Testis (tissue), 3 donors: ENCODE measurements around the gene METTL13. TPM values are rescaled to one million over a fixed set of nuclear protein-coding genes. Genes with fewer than 3 reads are reported as not detected.

ENCODE experiments used
- DNase-seq: peaks from one replicate; pipeline ENCODE4 v3.0.0-alpha.2; 2019
- H3K27ac ChIP-seq, 2 donors: fragments of 200-600 bp; sonication (generic); one replicate each; pipeline ENCODE4 v1.5.1; 2019
- H3K27me3 ChIP-seq: fragments of 200-600 bp; sonication (generic); one replicate; pipeline ENCODE4 v1.5.1; 2019
- H3K36me3 ChIP-seq: fragments of 200-600 bp; sonication (generic); one replicate; pipeline ENCODE4 v1.5.1; 2017; ENCODE audit warnings: low read depth; ENCODE audit errors: missing control alignments
- H3K4me1 ChIP-seq: fragments of 200-600 bp; sonication (generic); one replicate; pipeline ENCODE4 v1.5.1; 2019
- H3K4me3 ChIP-seq, 2 donors: fragments of 200-600 bp; sonication (generic); one replicate each; pipeline ENCODE4 v1.5.1; 2017 to 2019
- H3K9me3 ChIP-seq: fragments of 200-600 bp; sonication (generic); one replicate; pipeline ENCODE4 v1.5.1; 2017
- POLR2A ChIP-seq: fragments of 450-650 bp; IDR thresholded peaks from one replicate; pipeline ENCODE4 v1.6.1; 2017; ENCODE audit warnings: antibody characterized with exemption, mild to moderate bottlenecking, moderate library complexity
- WGBS, 2 donors: methylation state at CpG; one replicate each; pipeline ENCODE4 v1.1.5; 2018; 5-methylcytosine and 5-hydroxymethylcytosine counted together
- intact Hi-C: fragments of 100-400 bp; cut with DNase I; formaldehyde crosslinking; loops from one replicate; pipeline ENCODE4 v1.15.1; 2023; ENCODE audit warnings: low total_unique reads
- polyA plus RNA-seq: library from polyadenylated mRNA; stranded (reverse); fragments of 350-450 nt; fragmentation: Illumina TruSeq; extraction: RNeasy Lipid Tissue Mini Kit (QIAGEN cat#74804); gene quantifications from one replicate; pipeline ENCODE4 v1.2.3, GENCODE V29; 2014; ENCODE audit warnings: low read depth, low replicate concordance; ENCODE audit not compliant: insufficient read depth
- total RNA-seq, 2 donors: library from RNA; depleted of rRNA; stranded (reverse); fragments of >200 nt; gene quantifications; one replicate each; pipeline ENCODE4 v1.2.3, GENCODE V29; 2016
- TF ChIP-seq, protein P1 (sequence below), 3 experiments: fragments of 450-650 bp in 2 of 3; fragments of 200-600 bp in 1 of 3; sonication (generic) in 1 of 3; IDR thresholded peaks; one replicate each; pipeline ENCODE4 v1.5.1; 2016 to 2019; ENCODE audit warnings: antibody characterized with exemption in 3 of 3, mild to moderate bottlenecking in 2 of 3, moderate library complexity in 1 of 3

METTL13 gene
- total and polyA plus RNA-seq, 3 donors from 2014 or later = 47.2 to 50.3 (median 47.5) TPM

DNA sequence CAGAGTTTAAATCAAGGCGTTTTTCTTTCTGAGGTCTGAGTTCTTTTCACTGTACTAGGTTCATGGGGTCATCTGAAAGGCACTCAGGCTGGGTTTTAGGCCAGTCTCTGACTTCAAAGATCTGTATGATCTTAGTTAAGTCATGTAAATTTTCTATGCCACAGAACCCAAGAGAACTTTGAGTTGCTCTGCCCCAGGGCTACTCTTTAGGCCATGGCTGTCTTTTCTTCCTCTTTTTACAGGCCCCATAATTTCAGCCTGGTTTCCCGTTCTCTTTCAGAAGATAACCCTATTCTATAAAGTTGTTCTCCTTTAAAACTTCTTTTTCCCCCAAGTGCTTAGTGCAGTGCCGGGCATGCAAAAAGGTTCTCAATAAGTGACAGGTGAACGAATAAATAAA is 26.1 kb downstream of the METTL13 start:
- DNase-seq = no peak
- 90 to 91% methylated on average over 4 of the region's 4 CpGs for WGBS, 2 donors
- no peaks in the 10 kb centered on the region for H3K36me3 ChIP-seq
- H3K4me3 ChIP-seq = no peak overlapping the region
- TF ChIP-seq, protein P1, sequence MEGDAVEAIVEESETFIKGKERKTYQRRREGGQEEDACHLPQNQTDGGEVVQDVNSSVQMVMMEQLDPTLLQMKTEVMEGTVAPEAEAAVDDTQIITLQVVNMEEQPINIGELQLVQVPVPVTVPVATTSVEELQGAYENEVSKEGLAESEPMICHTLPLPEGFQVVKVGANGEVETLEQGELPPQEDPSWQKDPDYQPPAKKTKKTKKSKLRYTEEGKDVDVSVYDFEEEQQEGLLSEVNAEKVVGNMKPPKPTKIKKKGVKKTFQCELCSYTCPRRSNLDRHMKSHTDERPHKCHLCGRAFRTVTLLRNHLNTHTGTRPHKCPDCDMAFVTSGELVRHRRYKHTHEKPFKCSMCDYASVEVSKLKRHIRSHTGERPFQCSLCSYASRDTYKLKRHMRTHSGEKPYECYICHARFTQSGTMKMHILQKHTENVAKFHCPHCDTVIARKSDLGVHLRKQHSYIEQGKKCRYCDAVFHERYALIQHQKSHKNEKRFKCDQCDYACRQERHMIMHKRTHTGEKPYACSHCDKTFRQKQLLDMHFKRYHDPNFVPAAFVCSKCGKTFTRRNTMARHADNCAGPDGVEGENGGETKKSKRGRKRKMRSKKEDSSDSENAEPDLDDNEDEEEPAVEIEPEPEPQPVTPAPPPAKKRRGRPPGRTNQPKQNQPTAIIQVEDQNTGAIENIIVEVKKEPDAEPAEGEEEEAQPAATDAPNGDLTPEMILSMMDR (IDR thresholded peaks at IDR 0.05) = no peak
- TF ChIP-seq POLR2A = no peak
- H3K27me3 ChIP-seq = no peaks in the 10 kb centered on the region
- H3K9me3 ChIP-seq = no peaks in the 10 kb centered on the region
- no peaks in the 10 kb centered on the region for H3K4me1 ChIP-seq
- intact Hi-C loops = no loop called here
- H3K27ac ChIP-seq = no peak overlapping the region

DNA sequence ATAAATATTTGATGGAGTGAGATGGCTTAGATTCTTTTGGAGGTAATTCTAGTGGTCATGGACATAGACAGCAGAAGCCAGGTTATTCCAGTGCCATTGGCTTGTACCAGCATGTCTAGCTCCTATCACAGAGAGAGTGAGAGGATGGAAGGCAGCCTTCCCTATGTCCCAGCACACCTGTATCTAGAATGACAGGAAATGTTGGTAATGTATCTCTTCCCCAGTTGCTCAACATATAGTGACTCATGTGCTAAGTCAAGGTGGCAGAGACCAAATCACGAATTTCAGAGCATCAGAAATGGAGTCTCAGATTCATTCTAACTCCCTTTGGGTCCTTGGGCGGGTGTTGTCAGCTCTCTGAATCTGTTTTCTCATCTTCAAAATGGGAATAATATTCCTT is 28.4 kb downstream of the METTL13 start:
- intact Hi-C loops = no loop called here

DNA sequence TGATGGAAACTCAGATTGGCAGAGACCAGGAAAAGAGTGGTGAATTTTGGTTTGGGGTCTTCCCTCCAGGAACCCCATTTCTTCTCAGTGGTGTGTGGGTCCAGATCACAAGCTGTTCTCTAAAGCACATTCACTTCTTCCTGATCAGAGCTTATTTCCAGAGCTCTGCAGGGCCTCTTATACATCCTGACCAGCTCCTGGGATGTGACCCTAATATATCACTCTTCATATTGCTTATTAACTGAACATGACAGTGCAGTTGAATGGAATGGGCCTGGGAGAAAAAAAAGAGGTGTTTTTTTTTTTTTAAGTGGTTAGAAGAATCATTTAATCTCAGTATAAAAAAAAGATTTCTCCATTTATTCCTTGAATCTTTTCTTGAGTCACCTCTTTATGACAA is 30.2 kb downstream of the METTL13 start:
- DNase-seq = no peak
- H3K4me1 ChIP-seq = no peaks in the 10 kb centered on the region
- no peaks in the 10 kb centered on the region for H3K27me3 ChIP-seq
- no peak overlapping the region for H3K27ac ChIP-seq
- intact Hi-C loops = no loop called here
- no peak overlapping the region for H3K4me3 ChIP-seq
- H3K9me3 ChIP-seq = no peaks in the 10 kb centered on the region
- TF ChIP-seq POLR2A = no peak
- TF ChIP-seq, protein P1 (IDR thresholded peaks at IDR 0.05) = no peak
- no peaks in the 10 kb centered on the region for H3K36me3 ChIP-seq

More for the DNA sequence above, 28.4 kb downstream of the METTL13 start:
- no peaks in the 10 kb centered on the region for H3K36me3 ChIP-seq
- no peak for TF ChIP-seq POLR2A
- TF ChIP-seq, protein P1 (IDR thresholded peaks at IDR 0.05) = no peak
- H3K9me3 ChIP-seq = no peaks in the 10 kb centered on the region
- H3K4me3 ChIP-seq = no peak overlapping the region
- DNase-seq = no peak
- H3K4me1 ChIP-seq = no peaks in the 10 kb centered on the region
- 92% methylated on average over 2 of the region's 2 CpGs for WGBS, 2 donors
- H3K27me3 ChIP-seq = no peaks in the 10 kb centered on the region
- H3K27ac ChIP-seq = no peak overlapping the region

DNA sequence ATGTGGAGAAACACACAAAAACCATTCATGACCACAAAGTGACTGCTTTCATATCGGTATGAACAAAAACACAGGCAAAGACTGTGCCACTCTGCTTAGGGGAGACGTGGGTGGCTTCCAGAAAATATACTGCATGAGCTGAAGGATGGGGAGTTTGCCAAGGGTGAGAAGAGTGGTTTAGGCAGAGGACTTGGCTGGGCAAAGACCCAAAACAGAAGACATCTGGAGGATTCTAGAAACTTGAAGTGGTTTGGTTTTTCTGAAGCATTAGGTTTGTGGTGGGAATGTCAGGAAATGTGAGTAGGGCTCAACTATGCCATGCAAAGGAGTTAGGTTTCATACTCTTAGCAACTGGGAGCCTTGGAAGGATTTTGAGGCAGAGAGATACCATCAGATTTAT is 33.2 kb downstream of the METTL13 start:
- Histone ChIP-seq H3K9me3 (no peaks in the 10 kb centered on the region), H3K27me3 (no peaks in the 10 kb centered on the region), H3K27ac (no peak overlapping the region), H3K36me3 (no peaks in the 10 kb centered on the region), H3K4me3 (no peak overlapping the region), H3K4me1 (no peaks in the 10 kb centered on the region)
- 62 to 74% methylated on average over 2 of the region's 2 CpGs for WGBS, 2 donors
- no peak for DNase-seq
- intact Hi-C loops = no loop called here
- TF ChIP-seq, protein P1 (IDR thresholded peaks at IDR 0.05) = no peak

DNA sequence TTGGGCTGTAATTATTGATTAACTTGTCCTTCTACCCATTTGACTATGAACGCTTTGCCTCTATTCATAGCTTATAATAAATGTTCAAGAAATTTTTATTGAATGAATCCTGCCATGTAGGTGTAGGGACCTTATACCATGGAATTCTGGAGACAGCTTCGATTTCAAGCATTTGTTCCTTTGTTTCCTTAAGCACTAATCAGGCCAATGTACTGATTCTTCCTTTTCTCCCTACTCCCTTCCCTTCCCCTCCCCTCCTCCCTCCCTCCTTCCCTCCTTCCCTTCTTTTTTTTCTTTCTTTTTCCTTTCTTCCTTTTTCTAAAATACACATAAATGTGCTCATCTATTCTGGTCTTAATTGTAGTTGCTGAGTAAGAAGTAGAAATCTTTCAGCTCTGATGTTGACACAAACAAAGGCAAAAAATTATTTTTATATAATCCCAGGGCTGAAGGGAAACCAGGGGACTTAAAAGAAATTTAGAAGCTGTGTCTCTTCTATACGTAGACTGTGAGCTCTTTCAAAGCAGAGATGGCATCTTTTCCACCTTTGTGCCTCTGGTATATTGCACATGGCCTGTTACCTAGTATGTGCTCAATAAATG is 34.9 kb downstream of the METTL13 start:
- Histone ChIP-seq H3K27me3 (no peaks in the 10 kb centered on the region), H3K4me1 (no peaks in the 10 kb centered on the region), H3K9me3 (no peaks in the 10 kb centered on the region), H3K4me3 (no peak overlapping the region), H3K36me3 (no peaks in the 10 kb centered on the region), H3K27ac (no peak overlapping the region)
- WGBS, 2 donors = 91 to 92% methylated on average over 3 of the region's 3 CpGs
- DNase-seq = no peak
- intact Hi-C loops = no loop called here
- TF ChIP-seq POLR2A = no peak
- TF ChIP-seq, protein P1 (IDR thresholded peaks at IDR 0.05) = no peak
